Globus pallidus (tissue), 1 donor: ENCODE results near the gene ZNF234.
"Not testable (repeated sequence)": the region's sequence is repeated elsewhere in the genome, so short reads cannot be mapped to it uniquely, and the experiment has no call there.

Experiments
- DNase-seq: peaks from one replicate; pipeline ENCODE4 v3.0.0-alpha.2; 2015; ENCODE audit warnings: low spot score

Gene ZNF234

GRCh38 chr19:44182145-44182544, 40.8 kb downstream of the ZNF234 start:
- no peak for DNase-seq

- DNase-seq = no peak
These were observed 48.7 kb downstream of the ZNF234 start for GRCh38 chr19:44190020-44190419.

- no peak for DNase-seq
These were observed 50.8 kb downstream of the ZNF234 start for GRCh38 chr19:44192127-44192526.

GRCh38 chr19:44196772-44197171, 55.4 kb downstream of the ZNF234 start:
- DNase-seq = no peak

GRCh38 chr19:44202470-44202869, 61.1 kb downstream of the ZNF234 start:
- DNase-seq = no peak

- DNase-seq = no peak
These were observed 61.6 kb downstream of the ZNF234 start for GRCh38 chr19:44202974-44203373.

DNA sequence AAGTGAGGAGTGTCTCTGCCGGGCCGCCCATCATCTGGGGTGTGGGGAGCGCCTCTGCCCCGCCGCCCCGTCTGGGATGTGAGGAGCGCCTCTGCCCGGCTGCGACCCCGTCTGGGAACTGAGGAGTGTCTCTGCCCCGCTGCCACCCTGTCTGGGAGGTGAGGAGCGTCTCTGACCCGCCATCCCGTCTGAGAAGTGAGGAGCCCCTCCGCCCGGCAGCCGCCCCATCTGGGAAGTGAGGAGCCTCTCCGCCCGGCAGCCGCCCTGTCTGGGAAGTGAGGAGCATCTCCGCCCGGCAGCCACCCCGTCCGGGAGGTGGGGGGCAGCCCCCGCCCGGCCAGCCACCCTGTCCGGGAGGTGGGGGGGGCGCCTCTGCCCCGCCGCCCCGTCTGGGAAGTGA, 62.5 kb downstream of the ZNF234 start:
- DNase-seq = not testable (repeated sequence)

- DNase-seq = no peak
These were observed 63.4 kb downstream of the ZNF234 start for GRCh38 chr19:44204772-44205171.

DNA sequence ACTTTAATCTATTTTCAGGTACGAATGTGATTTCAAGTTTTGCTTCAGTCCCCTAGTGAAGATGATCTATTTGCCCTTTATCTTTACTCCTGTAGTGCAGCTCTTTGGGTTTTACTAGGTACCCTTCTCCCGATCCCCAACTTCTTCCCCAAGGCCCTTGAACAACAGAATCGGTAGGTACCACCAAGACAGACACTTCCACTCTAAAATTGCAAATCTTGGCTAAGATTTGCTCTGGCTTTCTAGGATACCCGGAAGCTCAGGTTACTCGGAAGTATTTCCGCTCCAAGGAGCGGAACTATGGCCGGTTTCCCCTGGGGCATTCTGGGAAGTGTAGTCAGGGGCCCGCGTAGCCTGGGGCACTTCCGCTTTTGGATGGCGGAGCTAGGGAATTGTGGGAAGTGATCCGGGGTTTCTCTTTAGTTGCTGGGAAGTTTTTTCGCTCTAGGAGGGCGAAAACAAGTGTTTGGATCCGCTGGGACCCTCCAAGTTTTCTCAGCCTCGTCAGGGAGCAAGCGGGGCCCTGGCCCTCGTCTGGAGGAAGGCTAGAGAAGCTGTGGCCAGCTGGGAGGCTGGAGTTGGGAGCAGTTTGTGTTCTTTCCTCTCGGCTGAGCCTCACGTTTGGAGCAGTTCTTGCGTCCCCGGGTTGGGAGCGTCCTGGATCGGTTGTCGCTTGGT, 65.9 kb downstream of the ZNF234 start:
- peak; percentile 93 for DNase-seq
